ENCODE measurements around the gene PTPRJ.

PTPRJ gene

DNA sequence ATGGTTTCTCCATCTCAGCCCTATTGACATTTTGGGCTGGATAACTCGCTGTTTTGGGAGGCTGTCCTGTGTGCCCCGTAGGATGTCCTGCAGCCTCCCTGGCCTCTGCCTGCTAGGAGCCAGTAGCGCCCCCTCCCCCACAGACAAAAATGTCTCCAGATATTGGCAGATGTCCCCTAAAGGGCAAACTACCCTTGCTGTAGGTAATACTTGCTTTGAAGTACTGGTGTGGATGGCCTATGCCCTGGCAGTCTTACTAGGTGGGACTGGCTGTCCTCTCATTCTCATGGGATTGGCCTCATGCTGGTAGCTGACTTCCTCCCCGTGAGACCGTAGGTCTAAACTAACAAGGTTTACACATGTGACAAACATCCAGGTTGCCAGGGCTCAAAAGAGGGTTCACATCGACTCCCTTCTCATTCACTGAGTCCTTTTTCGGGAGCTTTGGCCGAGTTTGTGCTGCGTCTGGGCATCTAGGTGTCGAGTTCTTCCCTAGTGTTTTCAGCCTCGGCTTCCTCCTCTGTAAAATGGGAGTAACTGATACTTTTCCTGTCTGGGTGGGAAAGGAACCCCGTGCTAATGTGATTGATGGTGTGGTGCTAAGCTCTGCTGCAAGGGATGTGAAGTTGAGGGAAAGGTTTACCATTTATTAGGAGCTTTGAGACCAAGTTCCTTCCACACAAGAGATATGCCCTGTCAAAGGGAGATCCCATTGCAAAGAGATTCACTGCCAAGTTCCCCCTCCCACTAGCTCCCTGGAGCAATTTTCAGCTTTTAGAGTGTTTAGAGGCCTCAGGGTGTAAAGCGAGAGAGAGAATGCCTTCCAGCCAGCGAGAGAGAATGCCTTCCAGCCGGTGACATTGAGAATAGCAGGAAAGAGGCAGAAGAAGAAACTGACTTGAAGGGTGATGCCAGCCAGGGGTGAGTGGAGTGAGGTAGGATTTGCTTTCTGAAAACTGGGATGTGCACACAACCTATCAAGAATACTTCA is 17.0 kb downstream of the PTPRJ start:
- no peak for DNase-seq

DNA sequence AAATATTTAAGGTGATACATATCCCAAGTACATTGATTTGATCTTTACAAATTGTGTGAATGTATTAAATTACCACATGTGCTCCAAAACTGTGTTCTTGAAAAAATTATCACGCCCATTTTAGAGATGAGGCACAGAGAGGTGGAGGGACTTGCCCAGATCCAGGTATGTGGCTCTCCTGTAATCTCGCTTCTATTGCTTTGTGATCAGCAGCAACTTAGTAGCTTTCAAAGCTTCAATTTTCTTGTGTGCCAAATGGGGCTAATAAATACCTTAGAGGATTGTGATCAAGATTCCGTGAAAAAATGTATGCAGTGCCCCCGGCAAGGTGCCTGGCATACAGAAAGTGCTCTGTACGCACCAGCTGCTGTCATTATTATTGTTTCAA is 18.0 kb downstream of the PTPRJ start:
- no peak for DNase-seq

DNA sequence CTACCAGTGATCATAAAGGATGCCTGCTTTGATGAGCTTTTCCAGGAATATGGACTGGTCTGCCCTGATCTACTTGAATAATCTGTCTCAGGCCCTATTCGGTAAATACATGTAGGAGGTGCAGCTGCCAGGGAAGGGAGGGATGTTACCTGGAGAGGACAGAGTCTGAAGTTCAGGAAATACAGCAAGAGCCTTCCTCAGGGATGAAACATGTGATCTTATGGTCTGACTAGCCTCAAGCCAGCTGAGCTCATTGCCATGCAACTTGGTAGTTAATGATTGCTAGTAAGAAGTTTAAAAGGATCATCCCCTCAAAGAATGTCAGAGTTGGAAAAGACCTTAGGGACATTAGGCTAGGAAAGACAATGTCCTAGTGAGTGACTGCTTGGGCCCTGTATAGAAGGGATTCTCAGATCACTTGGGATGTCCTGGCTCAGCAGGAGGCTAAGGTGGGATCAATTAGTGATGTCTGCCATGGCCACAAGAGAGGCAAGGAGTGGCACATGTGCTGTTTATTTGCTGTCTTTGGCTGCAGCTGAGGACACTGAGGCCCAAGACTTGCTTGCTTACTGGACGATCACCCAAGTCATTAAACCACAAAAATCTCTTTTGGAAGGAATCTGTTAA is 18.5 kb downstream of the PTPRJ start:
- no peak for DNase-seq

DNA sequence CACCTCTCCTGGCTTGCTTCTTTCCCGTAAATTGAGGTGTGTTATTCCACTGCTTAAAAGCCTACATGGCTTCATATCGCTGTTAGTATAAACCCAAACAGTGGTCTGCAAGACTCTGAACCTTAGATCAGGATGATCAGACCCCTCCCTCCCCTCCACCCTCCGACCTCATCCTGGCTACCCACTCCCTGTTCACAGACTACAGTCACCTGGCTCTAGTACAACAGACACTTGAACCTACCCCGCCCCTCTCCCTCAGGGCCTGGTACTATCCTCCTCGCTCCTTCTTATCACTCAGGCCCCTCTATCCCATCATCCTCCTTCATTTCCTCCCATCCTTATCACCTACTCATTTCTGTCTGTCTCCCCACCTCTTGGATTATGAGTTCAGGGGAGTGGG is 20.1 kb downstream of the PTPRJ start:
- DNase-seq, result no peak

DNA sequence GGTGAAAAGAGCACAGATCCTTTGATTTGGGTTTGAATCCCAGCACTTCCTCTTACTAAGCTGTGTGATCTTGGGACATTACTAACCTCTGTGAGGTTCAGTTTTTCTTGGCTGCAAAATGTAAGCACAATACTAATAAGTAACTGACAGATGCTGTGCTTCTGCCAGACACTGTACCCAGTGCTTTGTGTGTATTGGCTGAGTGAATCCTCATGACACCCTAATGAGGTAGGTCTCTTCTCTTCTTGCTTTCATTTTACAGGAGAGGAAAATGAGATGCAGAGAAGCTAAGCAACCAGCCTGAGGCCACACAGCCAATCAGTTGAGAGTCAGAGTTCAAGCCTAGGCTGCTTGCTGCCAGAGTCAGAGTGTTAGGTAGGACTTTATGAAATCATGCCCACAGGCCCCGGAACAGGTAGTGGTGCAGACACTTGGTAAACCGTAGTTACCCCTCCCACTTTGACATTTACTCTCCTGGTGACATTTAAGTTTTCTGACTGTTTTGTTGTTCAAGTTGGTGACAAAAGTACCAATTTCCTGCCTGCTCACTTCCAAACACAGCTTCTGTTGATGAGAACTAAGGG is 21.2 kb downstream of the PTPRJ start:
- peak in 1 of 2 donors; percentile 35 for DNase-seq

DNA sequence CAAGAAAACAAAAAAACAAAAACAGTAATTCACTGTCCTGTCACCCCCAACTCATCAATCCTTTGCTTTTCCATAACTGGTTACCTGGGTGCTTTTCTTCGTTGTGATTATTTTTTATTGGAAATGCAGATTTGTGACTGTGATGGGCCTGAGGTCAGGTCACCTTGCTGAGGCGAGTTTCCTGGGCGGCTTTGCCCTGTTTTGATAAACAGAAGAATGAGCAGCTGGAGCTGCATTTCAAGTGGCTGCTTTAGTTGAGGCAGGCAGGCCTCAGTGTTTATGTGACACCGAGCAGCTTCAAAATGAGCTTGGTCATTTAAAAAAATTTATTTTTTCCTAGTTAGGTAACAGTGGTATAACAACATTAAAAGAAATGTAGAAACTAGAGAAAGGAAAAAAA is 22.2 kb downstream of the PTPRJ start:
- no peak for DNase-seq

DNA sequence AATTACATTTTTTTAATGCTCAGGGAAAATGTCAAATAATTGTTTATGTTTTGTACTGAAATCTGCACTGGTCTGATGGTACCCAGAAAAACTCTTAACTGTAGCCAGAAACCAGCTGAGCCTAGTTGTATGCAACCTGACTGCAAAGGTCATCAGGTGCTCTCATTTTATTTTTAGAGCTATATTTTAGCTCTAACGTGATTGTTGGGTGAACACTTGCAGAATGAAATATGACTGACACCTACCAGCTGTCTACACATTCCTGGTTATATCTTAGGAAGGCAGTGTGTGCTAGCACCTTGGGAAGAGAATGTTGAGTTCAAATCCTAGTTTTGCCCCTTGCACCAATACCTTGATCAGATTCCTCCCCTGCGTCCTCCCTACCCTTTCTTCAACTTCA is 23.6 kb downstream of the PTPRJ start:
- DNase-seq, result no peak

DNA sequence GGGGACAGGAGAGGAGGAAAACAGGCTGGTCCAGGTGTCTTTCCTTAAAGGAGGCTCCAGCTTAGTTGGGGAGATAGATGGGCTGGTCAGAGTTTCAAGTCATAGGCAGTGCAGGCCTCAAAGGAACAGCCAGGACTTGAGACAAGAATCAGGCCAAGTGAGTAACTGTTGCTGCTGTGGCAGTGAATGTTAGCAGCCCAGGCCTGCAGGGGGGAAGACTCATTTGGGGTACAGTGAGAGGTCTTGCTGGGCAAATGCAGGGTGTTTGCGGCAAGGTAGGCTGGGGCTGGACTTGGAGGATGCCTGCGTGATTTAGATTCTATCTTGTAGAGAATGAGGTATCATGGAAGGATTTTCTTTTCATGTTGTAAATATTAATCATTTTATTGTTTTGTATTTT is 24.1 kb downstream of the PTPRJ start:
- no peak for DNase-seq

DNA sequence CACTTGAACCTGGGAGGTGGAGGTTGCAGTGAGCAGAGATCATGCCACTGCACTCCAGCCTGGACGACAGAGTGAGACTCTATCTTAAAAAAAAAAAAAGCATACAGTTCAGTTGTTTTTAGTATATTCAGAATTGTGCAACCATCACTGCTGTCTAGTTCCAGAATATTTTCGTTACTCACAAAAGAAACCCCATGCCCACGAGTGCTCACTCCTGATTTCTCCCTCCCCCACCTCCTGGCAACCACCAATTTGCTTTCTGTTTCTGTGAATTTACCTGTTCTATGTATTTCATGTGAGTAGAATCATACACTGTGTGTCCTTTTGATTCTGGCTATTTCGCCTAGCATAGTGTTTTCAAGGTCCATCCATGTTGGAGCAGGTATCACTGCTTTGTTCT is 24.8 kb downstream of the PTPRJ start:
- DNase-seq, result peak; percentile 55 to 62

DNA sequence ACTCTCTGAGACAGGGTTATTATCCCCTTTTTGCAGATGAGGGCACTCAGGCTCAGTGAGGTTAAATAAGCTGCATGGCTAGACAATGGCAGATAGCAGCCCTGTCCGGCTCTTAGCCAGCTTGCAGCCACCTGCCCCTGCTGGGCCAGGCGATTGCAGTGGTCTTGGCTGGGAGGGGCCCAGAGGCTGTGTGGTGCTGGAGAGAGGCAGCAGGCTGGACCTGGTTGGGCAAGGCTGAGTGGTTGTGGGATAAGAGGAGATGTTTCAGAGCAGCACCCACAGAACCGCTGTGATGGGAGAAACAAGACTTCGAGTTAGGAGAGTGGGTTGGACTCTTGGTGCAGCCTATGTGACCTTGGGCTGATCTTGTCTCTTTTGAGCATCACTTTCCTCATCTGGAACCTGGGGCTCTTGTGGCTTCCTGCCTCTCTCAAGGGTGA is 25.5 kb downstream of the PTPRJ start:
- DNase-seq, result peak in 1 of 2 donors; percentile 42

DNA sequence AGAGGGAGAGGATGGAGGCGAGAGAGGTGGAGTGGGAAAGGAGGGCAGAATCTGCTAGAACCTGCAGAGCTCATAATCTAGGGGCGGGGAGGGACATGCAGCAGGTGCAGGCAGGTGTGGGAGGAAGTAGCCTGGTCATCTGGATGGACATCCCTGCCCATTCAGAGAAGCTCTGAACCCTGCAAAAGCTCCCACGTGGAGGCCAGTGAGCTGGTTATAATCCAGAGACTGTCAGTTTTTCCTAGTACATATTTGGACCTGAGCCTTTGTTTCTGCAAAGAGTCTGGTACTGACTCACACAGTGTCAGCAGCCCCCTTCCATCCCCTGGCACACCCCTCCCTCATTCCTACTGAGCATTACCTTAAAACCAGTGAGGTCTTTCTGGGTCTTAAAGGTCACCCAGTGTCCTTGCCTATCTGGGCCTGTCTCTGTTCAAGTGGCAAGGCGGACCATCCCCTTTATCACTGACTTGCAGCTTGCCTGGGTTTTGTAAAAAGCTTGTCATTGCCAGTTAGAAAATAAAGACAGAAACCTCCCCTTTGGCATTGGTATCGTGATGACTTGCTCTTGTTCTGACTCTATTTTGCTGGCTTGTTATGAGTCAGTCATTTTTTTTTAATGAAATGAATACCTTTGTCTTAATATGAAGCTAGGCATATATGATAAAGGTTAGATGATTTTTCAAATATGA is 26.1 kb downstream of the PTPRJ start:
- no peak for DNase-seq

DNA sequence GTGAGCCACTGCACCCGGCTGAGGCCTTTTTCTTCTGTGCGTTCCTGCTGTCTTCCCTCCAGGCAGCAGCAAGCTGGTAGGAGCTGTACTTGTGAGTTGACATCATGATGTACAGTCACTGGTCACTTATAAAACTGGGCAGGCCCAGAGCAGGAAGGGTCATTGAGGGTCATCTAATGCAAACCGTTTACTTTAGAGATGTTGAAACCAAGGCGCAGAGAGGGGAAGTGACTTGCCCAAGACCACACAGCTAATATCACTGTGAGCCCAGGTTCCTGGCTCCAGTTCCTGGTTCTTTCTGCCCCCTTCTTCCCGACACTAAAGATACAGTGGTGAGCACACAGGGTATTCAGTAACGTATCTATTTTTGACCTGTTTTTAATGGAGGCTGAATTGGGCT is 27.3 kb downstream of the PTPRJ start:
- DNase-seq, result peak; percentile 98

DNA sequence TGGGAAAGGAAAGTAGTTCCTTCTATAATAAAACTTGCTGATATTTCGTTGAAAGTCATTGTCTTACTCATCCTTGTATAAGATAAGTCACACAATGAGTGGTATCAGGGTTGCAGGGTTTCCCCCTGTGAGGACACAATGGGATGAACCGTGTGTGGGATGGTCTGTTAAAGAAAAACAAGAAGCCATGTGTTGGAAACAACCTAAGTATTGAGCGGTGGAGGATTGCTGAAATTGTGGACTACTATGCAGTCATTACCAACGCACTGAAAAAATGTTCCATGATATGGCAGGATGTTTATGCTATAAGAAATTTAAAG is 28.6 kb downstream of the PTPRJ start:
- peak; percentile 95 to 98 for DNase-seq

DNA sequence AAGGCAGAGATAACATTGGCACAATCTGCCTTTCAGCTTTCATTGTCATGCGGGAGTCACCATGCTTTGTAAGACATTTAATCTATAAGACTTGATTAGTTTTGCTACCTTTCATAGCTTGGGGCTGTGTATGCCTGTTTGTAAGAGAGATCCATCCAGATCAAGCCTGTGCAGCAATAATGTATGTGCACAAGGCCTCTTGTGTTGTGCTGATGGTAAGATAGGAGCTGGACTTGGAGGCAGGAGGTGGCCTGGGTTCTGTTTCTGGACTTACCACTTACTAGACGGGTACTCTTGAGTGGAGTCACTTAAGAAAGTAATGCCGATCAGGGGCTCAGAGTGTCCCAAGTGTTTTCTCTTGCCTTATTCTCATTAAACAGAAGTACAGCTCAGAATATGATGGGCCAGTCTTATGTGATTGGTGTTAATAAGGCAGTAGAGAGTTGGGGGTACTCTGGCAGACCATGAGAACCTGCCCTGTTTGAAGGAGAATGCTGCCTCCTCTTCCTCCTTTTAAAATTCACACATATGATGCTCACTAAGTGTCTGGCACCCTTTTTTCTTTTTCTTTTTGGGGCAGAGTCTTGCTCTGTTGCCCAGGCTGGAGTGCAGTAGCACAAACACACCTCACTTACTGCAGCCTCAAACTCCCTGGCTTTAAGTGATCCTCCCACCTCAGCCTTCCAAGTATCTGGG is 30.9 kb downstream of the PTPRJ start:
- DNase-seq, result no peak

DNA sequence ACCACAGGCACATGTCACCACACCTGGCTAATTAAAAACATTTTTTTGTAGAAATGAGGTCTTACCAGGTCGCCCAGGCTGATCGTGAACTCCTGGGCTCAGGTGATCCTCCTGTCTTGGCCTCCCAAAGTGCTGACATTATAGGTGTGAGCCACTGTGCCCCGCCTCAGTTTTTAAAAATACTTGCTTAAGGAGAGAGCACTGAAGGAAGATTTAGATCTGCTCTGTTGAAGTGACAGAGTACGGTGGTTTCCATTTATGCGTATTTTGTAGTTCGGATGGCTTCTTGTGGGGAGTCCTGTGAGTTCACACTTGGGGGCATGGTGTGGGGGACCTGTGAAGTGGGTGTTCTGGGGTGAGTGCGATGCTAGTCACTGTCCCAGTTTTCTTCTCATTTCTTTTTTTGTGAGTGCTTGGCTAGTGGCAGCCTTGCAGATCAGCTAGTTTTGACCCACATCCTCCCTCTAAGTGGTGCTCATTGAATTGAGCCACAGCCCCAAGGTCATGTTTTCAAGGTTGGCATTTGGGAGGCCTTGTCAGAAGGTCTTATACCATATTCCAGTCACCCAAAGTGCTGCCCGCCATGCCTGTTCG is 31.5 kb downstream of the PTPRJ start:
- DNase-seq, result no peak

DNA sequence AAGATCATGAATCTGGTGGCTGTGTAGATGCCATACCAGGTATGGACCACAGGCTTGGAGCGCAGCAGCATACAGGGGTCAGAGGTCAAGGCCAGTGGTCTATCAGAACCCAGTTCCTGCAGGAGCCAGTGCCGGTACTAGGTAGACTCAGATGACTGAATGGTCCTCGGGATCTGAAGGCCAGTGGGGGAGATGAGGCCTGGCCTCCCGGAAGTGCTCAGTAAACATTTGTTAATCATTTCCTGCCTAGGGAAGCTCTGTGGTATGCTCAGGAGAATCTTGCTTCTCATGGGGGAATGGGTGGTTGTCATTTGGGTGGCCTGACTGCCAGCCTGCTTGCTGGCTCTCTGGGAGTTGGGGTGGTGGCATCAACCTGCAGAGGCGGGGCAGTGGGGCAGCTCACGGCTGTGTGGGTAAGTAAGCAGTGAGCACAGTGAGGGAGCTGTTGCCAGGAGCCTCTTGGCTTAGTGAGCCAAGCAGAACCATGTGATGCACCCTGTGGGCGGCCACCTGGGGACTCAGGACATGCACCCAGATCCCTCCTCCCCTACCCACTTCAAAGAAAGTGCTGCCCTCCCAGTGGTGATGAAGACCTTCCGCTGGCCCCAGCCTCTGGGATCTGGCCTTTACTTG is 33.0 kb downstream of the PTPRJ start:
- peak; percentile 43 to 62 for DNase-seq

DNA sequence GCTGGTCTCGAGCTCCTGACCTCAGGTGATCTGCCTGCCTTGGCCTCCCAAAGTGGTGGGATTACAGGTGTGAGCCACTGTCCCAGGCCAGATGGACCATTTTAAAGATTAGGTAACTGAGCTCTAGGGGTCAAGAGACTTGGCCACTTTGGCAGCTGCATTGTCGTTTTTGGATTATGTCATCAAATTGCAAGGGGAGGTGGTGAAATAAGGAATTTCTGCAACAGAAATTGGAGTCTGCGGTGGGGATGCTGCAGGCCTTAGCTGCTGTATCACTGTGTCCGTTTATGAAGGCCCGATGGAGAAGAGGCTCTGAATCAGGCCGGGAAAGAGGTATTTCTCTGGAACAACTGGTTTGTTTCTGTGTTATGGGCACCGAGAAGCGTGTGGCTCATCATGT is 34.6 kb downstream of the PTPRJ start:
- DNase-seq, result peak; percentile 70 to 79

DNA sequence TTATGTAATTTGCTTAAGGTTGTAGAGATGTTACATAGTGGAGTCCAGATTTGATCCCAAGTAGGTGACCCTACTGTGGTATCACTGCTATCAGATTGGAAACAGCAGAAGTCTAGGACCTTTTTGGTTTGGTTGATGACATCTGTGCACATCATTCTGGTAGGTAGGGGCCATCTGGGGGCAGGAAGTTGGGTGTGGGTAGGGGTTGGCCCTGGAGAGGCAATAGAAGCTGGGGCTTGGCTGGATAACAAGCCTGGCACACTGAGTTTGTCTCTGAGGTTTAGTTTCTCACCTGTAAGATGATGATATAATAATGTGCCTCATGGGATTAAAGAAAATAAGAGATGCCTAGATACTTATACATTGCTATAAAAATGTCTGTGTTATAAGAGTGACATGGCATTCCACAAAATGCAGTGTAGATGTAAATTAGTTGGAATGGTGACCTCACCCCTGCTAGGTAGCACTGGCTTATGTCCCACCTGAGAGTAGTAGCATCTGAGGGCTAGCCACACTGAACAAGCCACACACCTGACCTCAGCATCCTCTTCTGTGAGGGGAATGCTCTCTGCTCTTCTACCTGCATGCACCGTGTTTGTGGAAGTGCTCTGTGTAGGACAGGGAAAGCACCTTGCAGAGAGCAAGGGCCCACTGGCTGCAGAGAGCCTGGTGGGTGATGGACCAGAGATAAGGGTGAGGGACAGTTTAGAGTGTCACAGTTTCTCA is 36.9 kb downstream of the PTPRJ start:
- no peak for DNase-seq

DNA sequence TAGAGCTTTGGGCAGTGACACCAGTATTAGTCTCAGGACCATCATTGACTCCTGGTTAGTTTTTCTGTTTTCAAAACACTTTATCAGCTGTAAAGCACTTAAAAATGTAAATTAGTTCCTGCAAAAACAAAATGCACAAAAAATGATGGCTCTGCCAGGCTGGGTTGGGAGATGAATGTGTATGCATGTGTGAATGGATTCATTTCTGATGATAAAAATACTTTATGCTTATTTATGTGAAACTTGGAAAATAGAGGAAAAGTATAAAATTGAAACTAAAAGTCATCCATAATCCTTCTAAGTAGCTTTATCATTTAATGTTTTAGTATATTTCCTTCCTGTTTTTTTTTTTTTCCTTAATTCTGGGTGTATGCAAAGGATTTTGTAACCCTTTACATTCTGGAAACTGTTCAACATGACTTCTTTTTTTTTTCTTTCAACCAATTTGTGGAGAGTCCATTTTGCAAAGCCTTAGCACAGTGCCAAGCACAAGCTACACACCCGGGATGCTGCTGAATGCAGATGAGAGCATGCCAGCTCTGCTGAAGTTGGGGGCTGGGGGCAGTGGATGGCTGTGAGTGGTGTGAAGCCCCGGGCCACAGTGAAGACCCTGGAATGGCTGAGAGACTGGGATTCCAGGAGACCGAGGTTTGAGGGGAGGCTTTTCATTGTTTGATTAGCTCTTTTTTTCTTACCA is 37.6 kb downstream of the PTPRJ start:
- DNase-seq, result peak in 1 of 2 donors; percentile 41

DNA sequence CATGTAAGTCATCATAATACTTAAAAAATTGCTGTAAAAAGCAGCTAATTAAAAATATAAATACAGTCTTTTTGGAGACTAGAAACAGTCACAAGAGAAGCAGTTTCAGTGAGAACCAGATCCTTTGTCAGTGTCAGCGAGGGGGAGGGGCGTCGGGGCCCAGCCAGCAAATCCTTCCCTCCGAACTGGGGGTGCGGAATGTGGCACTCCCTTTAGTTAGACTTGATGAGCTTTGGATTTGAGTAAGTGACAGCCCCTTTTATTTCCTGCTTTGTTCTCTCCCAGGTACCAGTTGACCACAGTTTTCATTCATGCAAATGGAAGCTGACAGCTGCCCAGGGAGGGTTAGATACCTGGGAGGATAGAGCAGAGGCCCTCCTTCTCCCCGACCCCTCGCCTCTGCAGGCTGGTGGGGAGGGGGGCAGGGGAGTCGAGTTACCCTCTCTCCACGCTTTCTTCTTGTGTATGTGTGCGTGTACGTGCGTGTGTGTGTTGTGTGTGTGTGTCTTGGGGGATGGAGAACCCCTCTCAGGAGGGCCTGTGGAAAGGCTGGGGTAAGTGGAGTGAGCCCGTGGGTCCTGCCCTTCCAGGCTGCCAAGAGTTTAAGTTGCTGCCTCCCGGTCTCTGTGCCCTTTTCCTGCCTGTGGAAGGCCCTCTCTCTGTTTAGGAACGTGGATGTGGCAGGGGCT is 38.3 kb downstream of the PTPRJ start:
- DNase-seq, result no peak

Measured in inflammatory macrophage (primary cell).